Activated CD8-positive, alpha-beta memory T cell treated with anti-CD3 and anti-CD28 coated beads for 24 hours (primary cell): ENCODE results near the gene GLB1L3.
"Not testable (repeated sequence)": the region's sequence is repeated elsewhere in the genome, so short reads cannot be mapped to it uniquely, and the experiment has no call there.

Source experiments
- DNase-seq: peaks from one replicate; pipeline ENCODE4 v3.0.0-alpha.2; 2020

Gene GLB1L3

DNA sequence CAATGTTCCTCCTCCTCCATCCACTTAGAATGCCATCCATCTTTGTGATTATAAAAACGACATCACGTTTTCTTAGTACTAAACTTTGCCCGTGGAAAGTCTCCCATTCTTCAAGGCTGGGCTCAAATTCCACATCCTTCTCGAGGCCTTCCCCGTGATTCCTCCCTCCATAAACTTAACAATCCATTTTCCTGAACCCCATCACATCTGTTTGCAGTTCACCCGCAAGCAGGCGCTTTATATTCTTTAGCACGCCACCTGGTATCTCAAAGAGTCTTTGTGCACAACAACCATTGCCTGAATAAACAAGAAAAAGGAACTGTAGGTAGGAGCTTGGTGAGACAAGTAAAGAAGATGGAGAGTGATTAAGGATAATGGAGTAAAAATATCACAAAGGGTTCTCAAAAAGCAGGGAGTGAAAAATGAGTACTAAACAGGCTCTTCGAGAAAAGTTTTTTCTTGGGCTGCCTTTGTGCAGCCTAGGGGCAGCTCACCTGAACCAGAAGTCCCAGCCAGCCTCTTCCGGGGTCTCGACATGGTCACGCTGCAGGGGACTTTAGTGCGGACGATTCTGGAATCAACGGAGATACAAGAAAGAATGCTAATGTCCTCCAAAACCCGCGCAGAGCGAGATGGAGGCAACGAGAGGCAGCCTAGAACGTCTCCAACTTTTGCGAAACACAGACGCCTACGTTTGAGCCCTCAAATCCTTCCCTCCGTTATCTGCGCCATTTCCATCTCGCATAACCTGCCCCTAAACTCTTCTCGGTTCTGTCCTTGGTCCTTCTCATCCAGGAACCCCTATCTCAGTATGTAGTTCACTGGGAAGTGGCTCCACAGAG lies 23.6 kb upstream of the GLB1L3 start:
- peak; percentile 75 for DNase-seq

DNA sequence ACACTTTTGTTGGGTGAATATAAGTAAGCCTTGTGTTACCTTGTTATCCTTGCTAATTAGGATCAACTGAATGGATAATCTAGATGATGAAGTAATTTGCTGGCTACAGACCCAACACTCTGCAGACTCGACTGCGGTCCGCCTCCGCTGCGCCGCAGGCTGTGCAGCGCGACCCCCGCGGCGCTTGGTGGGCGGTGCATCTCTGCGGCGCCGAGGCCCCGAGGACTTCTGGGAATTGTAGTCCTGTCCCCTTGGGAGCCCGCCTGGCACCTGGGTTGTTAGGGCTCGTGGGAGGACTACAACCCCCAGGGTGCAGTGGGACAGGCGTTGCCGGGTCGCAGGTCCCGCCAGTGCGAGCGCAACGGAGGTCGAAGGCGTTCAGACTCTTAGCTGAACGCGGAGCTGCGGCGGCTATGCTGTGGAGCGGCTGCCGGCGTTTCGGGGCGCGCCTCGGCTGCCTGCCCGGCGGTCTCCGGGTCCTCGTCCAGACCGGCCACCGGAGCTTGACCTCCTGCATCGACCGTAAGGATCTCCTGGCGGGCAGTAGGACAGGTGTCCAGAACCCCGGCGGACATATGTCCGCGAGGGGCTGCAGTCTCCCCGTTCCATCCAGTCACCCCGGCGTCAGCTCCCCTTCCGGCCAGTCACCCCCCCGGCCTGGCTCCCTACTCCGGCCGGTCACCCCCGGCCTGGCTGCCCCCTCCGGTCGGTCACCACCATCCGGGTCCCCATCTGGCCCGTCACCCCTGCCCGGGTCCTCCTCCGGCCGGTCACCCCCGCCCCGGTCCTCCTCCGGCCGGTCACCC lies 22.8 kb upstream of the GLB1L3 start, which contains the start of the genes ACAD8 and THYN1:
TSS of gene ACAD8 (plus strand) at position 381 of the 806 bp plus-strand sequence. CDS start at position 414, 33 bp downstream.
TSS of gene THYN1 (minus strand) at position 165 of the 806 bp plus-strand sequence. CDS start 470 bp downstream, outside the sequence.
- peak; percentile 95 for DNase-seq

DNA sequence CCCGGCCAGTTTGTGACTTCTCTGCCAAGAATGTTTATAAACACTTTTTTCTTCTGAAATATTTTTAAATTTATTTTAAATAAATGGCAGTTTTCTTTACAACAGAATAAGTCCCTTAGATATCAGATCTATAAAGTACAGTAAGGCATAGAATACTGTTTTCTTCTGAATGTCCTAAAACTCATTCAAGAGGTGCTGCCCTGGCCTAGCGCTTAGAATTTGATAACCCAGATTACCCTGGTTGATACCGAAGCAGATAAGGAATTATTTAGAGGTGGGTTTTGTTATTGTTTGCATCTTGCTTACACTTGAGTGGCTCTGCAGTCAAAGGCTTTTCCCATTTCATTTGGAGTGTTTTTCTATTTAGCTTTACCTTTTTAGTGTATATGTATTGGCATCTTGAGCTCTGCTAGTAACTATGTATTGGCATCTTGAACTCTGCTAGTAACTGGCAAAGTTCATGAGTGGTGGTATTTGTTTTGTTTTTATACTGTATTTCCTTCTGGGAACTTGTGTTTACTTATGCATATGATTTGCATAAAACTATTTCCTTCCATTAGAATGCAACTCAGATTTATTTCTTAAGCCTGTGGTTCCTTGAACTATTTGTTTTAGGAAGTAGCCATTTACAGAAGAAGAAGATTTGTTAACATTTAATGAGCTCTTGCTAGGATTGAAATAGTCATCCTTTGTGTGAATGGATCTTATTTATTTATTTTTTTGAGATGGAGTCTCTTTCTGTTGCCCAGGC lies 21.6 kb upstream of the GLB1L3 start:
- no peak for DNase-seq

DNA sequence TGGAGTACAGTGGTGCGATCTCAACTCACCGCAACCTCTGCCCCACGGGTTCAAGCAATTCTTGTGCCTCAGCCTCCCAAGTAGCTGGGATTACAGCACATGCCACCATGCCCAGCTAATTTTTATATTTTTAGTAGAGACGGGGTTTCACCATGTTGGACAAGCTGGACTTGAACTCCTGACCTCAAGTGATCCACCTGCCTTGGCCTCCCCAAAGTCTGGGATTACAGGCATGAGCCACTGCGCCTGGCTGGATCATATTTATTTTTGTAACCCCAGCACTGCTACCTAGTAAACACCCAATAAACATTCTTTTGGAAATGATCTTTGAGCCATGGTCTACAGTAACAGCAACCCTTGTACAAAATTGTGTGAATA lies 21.0 kb upstream of the GLB1L3 start:
- not testable (repeated sequence) for DNase-seq

DNA sequence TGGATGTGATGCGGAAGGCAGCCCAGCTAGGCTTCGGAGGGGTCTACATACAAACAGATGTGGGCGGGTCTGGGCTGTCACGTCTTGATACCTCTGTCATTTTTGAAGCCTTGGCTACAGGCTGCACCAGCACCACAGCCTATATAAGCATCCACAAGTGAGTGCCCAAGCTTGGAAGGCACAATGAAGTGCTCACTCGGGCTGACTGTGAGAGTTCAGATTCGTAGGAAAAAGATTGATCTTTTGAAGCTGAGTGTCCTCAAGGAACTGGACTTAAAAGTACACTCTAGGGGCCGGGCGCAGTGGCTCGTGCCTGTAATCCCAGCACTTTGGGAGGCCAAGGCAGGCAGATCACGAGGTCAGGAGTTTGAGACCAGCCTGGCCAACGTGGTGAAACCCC lies 19.1 kb upstream of the GLB1L3 start:
- DNase-seq = no peak

DNA sequence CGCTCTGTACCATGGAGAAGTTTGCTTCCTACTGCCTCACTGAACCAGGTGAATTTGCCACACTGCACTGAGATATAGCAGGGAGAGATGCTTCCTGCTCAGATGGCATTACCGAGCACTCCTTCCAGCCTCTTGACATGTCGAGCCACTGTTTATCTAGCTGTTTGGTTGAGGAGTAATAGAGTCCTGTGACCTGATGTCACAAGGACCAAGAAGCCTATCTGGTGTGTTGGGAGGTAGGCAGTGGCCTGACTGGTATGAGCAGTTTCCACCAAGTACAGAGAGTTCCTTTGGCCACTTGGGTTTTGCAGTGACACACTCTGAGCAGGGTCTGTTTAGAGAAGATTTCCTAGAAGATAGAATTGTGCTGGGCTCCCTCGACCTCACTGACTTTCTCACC lies 17.6 kb upstream of the GLB1L3 start:
- no peak for DNase-seq

DNA sequence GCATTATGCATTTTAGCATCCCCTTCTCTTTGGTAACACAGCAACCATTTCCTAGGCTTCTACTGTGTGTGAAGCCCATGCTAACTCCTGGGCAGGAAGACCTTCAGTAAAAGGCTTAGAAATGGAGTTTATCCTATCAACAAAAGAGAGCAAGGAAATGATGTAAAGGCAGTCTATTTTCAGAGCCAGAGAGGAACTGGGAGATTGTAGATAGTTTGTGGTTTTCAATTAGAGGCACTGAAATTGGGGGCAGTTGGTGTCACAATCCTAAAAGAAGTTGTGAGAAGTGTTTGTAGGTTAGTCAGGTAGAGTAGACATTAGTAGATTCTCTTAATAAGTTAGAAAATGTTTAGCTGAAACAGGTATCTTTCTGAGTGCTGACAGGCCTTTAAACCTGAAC lies 15.7 kb upstream of the GLB1L3 start:
- DNase-seq = no peak

DNA sequence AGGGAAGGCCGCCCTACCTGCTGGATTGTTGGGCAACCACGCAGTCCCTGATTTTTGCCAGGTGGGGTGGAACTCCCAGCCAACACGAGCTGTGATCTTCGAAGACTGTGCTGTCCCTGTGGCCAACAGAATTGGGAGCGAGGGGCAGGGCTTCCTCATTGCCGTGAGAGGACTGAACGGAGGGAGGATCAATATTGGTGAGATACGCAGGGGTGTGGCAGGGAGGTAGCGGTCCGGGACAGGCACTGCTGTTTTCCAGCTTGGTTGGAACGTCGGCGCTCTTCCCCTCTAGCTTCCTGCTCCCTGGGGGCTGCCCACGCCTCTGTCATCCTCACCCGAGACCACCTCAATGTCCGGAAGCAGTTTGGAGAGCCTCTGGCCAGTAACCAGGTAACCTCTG lies 15.2 kb upstream of the GLB1L3 start:
- DNase-seq = no peak

DNA sequence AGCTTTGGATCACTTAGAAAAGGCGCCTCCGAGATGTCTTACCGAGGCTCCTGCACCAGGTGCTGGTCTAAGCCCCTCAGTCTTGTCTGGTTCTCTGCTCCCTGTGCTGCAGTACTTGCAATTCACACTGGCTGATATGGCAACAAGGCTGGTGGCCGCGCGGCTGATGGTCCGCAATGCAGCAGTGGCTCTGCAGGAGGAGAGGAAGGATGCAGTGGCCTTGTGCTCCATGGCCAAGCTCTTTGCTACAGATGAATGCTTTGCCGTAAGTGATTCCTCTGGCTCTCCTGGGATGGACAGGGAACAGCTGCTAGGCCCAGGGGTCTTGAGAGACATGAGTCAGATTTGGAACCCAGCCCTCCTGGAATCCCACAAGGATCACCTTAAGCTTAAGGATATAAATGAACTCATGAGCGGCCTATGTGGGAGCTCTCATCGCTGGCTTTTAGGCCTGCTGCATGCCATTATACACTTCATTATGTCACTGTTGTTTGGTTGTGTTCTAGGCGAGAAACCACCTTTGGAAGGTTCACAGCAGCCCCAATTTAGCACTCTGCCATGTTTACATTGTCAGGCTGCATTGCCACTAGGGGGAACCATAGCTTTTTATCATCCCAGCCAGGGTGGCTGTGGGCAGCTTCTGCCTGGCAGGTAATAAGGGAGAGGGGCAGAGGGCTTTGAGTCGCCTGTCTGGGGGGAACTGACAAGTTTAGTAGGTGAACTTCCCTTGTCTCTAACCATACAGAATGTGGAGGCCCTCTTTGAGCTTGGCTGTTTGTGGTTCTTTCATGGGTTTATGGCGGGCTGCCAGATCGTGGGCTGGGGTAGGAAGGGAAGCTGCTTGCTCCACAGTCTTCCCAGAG lies 14.3 kb upstream of the GLB1L3 start:
- DNase-seq = peak; percentile 68

DNA sequence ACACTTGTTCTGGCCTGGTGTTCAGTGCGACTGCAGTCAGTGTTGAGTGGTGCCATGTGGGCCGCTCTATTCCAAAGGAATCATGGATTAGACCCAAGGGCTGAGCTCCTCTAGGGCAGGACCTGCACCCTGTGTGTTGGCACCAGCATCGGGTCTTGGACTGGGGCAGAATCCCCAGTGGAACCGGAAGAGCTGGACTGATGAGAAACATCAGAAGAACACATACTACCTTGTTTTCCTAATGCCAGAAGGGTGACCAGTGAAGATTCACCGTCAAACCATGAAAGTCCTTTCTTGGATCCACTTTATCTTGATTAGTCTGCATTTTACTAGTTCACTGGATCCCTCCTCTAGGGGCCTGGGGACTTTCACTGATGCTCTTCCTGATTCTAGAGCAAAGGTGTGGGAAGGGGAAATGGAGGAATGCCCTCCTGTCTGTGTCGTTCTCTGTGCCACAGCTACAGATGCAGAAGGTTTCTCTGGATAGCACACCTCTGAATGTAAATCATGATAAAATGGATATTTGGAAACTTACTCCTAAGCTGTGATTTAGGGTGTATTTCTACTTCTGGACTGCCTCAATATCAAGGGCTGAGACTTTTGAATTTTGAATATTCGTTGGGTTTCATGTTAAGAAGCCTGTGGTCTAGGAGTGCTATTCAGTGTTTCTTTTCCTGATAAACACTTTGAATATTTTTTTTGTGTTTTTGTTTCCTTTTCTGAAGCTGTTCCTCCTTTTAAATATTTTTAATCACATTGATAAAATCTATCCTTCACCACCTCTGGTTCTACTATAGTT lies 11.0 kb upstream of the GLB1L3 start:
- no peak for DNase-seq

DNA sequence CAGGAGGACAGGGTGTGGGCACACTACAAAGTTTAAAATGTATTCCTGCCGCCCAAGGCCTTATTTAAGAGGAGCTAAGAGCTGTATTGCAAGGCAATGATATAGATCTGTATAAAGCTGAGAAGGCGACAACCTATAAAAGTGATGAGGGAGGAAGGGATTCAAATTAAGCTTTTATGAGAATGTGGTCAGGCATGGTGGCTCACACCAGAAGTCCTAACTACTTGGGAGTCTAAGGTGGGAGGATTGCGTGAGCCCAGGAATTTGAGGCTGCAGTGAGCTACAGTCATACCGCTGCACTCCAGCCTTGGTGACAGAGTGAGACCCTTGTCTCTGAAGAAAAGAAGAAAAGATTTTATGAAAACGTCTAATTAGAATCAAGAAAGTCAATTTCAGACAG lies 9.7 kb upstream of the GLB1L3 start:
- no peak for DNase-seq

DNA sequence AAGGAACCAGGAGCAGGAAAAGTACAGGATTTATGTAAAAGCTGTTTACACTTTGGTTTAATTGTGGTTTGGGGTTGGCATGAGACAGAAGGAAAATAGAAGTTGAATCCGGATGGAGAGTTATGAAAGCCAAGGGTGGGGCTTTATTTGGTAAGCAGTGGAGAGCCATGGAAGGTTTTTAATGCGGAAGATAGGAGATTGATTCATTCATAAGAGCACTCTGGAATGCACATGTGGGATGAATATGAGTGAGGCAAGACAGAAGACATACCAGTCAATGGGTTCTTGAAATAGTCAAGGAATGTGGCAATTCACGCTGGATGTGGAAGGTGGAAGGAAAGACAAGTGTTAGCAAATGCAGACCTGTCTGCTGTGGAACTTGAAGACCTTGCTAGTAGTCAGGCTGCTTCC lies 9.3 kb upstream of the GLB1L3 start:
- no peak for DNase-seq

DNA sequence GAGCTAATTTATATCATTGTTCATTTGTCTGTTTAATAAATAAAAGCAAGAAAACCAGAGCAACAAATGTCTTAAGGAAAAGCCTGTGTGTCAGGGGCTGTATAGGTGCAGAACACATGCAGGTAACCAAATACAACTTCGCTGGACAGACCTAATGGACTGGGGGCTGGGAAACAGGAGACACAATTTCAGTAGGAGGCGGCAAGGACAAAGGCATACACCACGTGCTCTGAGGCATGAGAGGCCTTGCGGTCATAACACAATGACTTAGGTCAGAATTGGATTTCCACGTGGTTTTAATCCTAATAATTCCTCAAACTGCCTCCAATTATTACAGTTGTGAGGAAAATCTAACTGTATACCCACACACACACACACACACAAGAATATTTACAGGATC lies 8.7 kb upstream of the GLB1L3 start:
- DNase-seq = no peak

DNA sequence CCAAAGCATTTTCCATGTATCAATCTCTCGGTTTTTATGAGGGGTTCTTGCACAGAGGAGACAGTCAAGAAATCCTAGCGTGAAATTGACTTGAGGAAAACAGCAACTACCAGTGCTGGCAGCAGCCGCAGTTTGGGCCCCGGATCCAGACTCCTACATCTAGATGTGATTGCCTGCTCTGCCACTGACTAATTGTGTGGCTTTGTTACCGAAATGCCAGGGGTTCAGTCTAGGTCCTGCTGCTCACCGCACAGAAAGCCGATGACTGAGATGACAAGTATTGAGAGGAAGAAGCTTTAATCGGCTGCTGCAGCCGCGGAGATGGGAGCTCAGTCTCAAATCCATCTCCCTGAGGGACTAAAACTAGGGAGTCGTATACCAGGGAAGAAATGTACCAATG lies 8.2 kb upstream of the GLB1L3 start:
- DNase-seq = no peak

DNA sequence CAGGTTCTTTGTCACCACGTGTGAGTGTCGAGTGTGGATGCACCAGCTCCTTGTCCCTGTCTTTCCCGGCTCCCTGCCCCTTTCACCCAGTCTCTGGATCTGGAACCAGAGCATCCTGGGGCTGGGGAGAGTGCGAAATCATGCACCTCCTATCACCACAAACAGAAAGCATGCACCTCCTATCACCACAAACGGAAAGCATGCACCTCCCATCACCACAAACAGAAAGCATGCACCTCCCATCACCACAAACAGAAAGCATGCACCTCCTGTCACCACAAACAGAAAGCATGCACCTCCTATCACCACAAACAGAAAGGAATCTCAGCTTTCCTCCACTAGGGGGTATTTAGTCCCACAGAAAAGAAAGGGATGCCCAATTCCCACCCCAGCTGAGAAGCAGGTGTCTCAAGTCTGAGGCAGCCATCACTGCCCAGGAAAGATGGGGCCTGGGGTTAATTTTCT lies 5.9 kb upstream of the GLB1L3 start:
- no peak for DNase-seq

DNA sequence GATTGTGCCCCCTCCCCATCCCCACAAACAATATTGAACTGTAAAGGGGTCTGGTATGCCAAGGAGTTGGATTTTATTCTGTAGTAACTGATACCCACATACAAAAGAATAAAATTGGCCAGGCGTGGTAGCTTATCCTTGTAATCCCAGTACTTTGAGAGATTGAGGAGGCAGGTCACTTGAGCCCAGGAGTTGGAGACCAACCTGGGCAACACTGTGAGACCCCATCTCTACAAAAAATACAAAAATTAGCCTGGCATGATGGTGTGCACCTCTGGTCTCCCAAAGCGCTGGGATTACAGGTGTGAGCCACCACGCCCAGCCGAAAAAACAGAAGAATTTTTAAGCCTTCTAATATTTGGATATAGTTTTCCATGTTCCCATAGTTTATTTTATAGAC lies 4.2 kb upstream of the GLB1L3 start:
- DNase-seq = no peak

DNA sequence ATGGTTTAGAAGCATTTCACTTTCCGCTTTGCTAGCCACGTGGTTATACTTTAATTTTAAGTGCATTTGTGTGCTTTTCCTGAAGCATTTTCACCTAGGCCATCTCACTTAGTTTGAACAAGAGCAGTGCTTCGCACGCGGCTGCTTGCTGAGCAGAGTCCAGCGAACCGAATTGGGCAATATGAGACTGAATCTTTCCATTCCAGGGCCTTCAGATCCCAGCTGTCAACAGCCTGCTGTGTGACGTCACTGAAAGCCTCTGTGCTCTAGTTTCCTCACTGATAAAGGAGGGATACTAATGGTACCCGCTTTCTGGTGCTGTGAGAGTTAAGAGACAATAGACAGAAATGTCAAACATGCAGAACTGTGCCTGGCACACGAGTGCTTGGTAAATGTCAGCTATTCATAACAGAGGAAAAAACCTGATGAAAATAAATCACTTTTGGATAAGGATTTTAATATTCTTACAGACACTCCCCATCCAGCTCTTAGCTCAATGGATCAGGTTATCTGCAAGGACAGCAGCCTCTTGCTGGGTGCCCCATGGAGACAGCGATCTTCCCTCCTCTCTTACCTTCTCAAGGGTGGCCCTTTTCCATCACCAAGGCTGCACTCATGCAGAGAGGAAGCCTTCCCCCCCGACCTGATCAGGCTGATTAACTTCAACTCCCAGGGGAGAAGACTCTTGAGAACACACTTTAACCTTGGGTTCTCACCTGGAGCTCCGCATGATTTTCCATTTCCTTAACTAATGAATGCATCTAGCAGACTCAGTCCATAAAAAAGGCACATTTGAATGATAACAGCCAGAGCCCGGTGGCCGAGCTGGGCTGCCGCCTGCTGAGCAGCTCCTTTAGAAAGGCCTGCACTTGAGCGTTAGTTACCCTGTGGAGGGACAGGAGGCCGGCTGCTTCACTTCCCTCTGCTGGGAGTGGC lies 3.5 kb upstream of the GLB1L3 start:
- no peak for DNase-seq

DNA sequence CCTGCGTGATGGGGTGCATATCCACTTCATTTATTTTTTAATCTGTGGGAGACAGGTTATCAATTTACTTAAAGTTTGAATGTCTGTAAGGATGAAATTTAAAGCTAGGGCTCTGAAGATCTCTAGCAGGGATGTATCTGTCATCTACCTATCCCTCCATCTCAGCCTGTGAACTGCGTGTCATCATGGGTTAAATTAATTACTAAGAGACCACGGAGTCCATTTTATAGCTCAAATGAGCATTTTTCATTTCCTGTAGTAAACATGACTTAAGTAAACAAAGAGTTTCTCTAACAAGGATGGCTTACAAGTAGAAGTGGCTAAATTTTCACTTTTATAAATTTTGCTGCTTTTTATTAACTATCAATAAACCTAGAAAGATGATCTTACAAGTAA lies 2.9 kb upstream of the GLB1L3 start:
- no peak for DNase-seq

DNA sequence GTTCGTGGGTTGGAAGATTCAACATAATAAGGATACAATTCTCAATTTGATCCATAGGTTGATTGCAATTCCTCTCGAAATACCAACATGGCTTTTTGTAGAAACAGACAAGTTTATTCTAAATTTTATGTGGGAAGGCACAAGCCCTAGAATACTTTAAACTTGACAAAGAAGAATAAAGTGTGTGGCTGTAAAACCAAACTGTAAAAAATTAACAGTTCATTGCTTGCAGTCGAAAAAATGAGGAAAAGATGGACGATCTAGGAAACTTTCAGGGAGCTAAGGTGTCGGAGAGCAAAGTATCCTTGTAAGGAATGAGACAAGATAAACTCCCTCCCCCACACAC lies 1.0 kb upstream of the GLB1L3 start:
- DNase-seq = no peak
